Vagina (tissue), 2 donors: ENCODE measurements around the gene AGMAT.

Source experiments
- POLR2A ChIP-seq, 2 donors: fragments of 450-650 bp; IDR thresholded peaks; one replicate each; pipeline ENCODE4 v1.6.1; 2017; ENCODE audit warnings: antibody characterized with exemption in 2 of 2, mild to moderate bottlenecking in 2 of 2, moderate library complexity in 2 of 2
- TF ChIP-seq, protein P1 (sequence below), 3 experiments: fragments of 450-650 bp in 2 of 3; fragments of 200-600 bp in 1 of 3; sonication (generic) in 1 of 3; IDR thresholded peaks; one replicate each; pipeline ENCODE4 v1.5.1; 2017 to 2019; ENCODE audit warnings: antibody characterized with exemption in 3 of 3, mild to moderate bottlenecking in 2 of 3, moderate library complexity in 2 of 3

DNA sequence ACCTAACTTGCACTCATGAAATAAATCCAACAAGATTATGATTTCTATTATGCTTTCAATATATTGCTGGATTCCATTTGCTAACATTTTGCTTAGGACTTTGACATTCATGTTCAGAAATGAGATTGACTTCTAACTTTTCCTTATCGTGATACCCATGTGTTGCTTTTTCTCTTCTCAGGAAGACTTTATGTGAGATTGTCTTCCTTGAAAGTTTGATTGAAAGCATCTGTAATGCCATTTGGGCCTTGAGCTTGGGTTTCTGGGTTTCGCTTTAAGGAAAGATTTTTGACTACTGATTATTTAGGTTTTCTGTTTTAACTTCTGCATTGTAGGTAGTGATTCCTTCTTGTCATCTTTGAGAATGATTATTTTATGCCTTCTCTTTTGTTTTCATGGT, 27.8 kb downstream of the AGMAT start:
- no peak for TF ChIP-seq POLR2A (IDR thresholded peaks at IDR 0.05)
- TF ChIP-seq, protein P1, sequence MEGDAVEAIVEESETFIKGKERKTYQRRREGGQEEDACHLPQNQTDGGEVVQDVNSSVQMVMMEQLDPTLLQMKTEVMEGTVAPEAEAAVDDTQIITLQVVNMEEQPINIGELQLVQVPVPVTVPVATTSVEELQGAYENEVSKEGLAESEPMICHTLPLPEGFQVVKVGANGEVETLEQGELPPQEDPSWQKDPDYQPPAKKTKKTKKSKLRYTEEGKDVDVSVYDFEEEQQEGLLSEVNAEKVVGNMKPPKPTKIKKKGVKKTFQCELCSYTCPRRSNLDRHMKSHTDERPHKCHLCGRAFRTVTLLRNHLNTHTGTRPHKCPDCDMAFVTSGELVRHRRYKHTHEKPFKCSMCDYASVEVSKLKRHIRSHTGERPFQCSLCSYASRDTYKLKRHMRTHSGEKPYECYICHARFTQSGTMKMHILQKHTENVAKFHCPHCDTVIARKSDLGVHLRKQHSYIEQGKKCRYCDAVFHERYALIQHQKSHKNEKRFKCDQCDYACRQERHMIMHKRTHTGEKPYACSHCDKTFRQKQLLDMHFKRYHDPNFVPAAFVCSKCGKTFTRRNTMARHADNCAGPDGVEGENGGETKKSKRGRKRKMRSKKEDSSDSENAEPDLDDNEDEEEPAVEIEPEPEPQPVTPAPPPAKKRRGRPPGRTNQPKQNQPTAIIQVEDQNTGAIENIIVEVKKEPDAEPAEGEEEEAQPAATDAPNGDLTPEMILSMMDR (IDR thresholded peaks at IDR 0.05) = no peak
